Keratinocyte (primary cell): ENCODE measurements around the gene GPR157. TPM values are rescaled to one million over a fixed set of nuclear protein-coding genes. Genes with fewer than 3 reads are reported as not detected.

Experiments
- DNase-seq: peaks from one replicate; pipeline ENCODE4 v3.0.0-alpha.2; 2011; ENCODE audit warnings: low read depth, missing footprints, low spot score
- FAIRE-seq: peaks from 2 replicates; lab custom pipeline; 2011; peaks lifted over from hg19 to GRCh38; lab: Jason Lieb, UNC
- H2AFZ ChIP-seq: 2 replicates; pipeline ENCODE4 v1.6.0; 2012; ENCODE audit warnings: low read length, control low read depth, inconsistent platforms; ENCODE audit not compliant: control insufficient read depth
- H3K27ac ChIP-seq: 2 replicates; pipeline ENCODE4 v1.5.1; 2011; ENCODE audit warnings: low read length; ENCODE audit not compliant: control insufficient read depth, insufficient read depth
- H3K27me3 ChIP-seq: 3 replicates; pipeline ENCODE4 v1.6.0; 2011; ENCODE audit warnings: low read length; ENCODE audit not compliant: control insufficient read depth, insufficient read depth; ENCODE audit errors: extremely low read depth
- H3K36me3 ChIP-seq, 2 experiments: 2 replicates in 1 of 2; 3 replicates in 1 of 2; pipeline ENCODE4 v1.5.1; 2011; ENCODE audit warnings: low read length in 2 of 2, mild to moderate bottlenecking in 1 of 2; ENCODE audit not compliant: control insufficient read depth in 2 of 2, insufficient read depth in 2 of 2; ENCODE audit errors: extremely low read depth in 1 of 2
- H3K4me1 ChIP-seq: 3 replicates; pipeline ENCODE4 v1.5.1; 2011; ENCODE audit warnings: low read length; ENCODE audit not compliant: control insufficient read depth, insufficient read depth; ENCODE audit errors: extremely low read depth
- H3K4me2 ChIP-seq: 3 replicates; pipeline ENCODE4 v1.6.0; 2011; ENCODE audit warnings: low read depth, low read length; ENCODE audit not compliant: control insufficient read depth, insufficient read depth; ENCODE audit errors: extremely low read depth
- H3K4me3 ChIP-seq, 3 experiments: fragments of 200-600 bp in 1 of 3; sonication (generic) in 1 of 3; 2 replicates in 2 of 3; 3 replicates in 1 of 3; pipeline ENCODE4 v1.5.1; 2011 to 2016; ENCODE audit warnings: low read length in 3 of 3, mild to moderate bottlenecking in 3 of 3, control low read depth in 2 of 3, inconsistent platforms in 1 of 3, low read depth in 1 of 3, mixed read lengths in 1 of 3, mixed run types in 1 of 3, moderate library complexity in 1 of 3; ENCODE audit not compliant: control insufficient read depth in 2 of 3, insufficient read depth in 2 of 3; ENCODE audit errors: extremely low read depth in 1 of 3
- H3K79me2 ChIP-seq: 2 replicates; pipeline ENCODE4 v1.6.0; 2012; ENCODE audit warnings: low read length; ENCODE audit not compliant: control insufficient read depth, insufficient read depth
- H3K9ac ChIP-seq: 3 replicates; pipeline ENCODE4 v1.6.0; 2011; ENCODE audit warnings: low read length; ENCODE audit not compliant: control insufficient read depth, insufficient read depth; ENCODE audit errors: extremely low read depth
- H3K9me1 ChIP-seq: 3 replicates; pipeline ENCODE4 v1.6.0; 2011; ENCODE audit warnings: low read length; ENCODE audit not compliant: control insufficient read depth, insufficient read depth; ENCODE audit errors: extremely low read depth
- H3K9me3 ChIP-seq: 2 replicates; pipeline ENCODE4 v1.5.1; 2012; ENCODE audit warnings: low read depth, low read length; ENCODE audit not compliant: control insufficient read depth
- H4K20me1 ChIP-seq: 3 replicates; pipeline ENCODE4 v1.6.0; 2011; ENCODE audit warnings: low read length; ENCODE audit not compliant: control insufficient read depth, insufficient read depth; ENCODE audit errors: extremely low read depth
- CTCF ChIP-seq, 3 experiments: IDR thresholded peaks in 1 of 3; conservative IDR thresholded peaks in 1 of 3; optimal IDR thresholded peaks in 1 of 3; 2 replicates in 2 of 3; 3 replicates in 1 of 3; pipeline versions ENCODE3 to v1.5.1; 2011; ENCODE audit warnings: low read length in 3 of 3, mild to moderate bottlenecking in 3 of 3, moderate library complexity in 2 of 3, control low read depth in 1 of 3, inconsistent platforms in 1 of 3; ENCODE audit not compliant: insufficient read depth in 2 of 3; ENCODE audit errors: extremely low read depth in 1 of 3
- EZH2 ChIP-seq: IDR thresholded peaks from one replicate; pipeline ENCODE4 v1.6.1; 2012; ENCODE audit warnings: inconsistent platforms, mild to moderate bottlenecking, low read length, moderate library complexity
- dilution Hi-C: fragments of 300-500 bp; cut with MboI; formaldehyde crosslinking; loops from one replicate; pipeline ENCODE4 v1.7.0; 2020; ENCODE audit warnings: low sequenced_read_pairs; ENCODE audit not compliant: extremely low pct_ligation_motif_present
- polyA plus RNA-seq, 5 experiments: library from polyadenylated mRNA; depleted of rRNA in 3 of 5; stranded (reverse) in 3 of 5; stranded (forward) in 1 of 5; unstranded in 1 of 5; fragments of >200 nt; gene quantifications; 1 replicate in 1 of 5; 2 replicates in 3 of 5; 3 replicates in 1 of 5; pipeline versions ENCODE4 v1.2.1 to v1.2.3, GENCODE V29; 2011 to 2012; ENCODE audit warnings: missing spikeins in 2 of 5, low read depth in 1 of 5, low replicate concordance in 1 of 5

Gene GPR157
- polyA plus RNA-seq, 1 donor (not counting 4 experiments of a cell fraction or from before 2014, with no cell fraction given) = 6.5 TPM

- FAIRE-seq (no peak), DNase-seq (no peak)
- H3K4me1 ChIP-seq = no peaks in the 10 kb centered on the region
- dilution Hi-C loops = no loop called here
- H3K9ac ChIP-seq = no peak overlapping the region
- no peak for TF ChIP-seq EZH2
- no peak for TF ChIP-seq CTCF (optimal IDR thresholded peaks at IDR 0.05 in 1 of 3, IDR thresholded peaks at IDR 0.05 in 1 of 3, conservative IDR thresholded peaks at IDR 0.05 in 1 of 3; ENCODE audit: extremely low read depth in 1 of 3, insufficient read depth in 2 of 3, low read length in 3 of 3)
- H3K27ac ChIP-seq = no peak overlapping the region
- H3K79me2 ChIP-seq = no peaks in the 10 kb centered on the region
- H4K20me1 ChIP-seq = no peaks in the 10 kb centered on the region
- H3K36me3 ChIP-seq = no peaks in the 10 kb centered on the region
- no peak overlapping the region for H3K4me2 ChIP-seq
- no peak overlapping the region for H3K4me3 ChIP-seq
- no peak overlapping the region for H2AFZ ChIP-seq
- no peaks in the 10 kb centered on the region for H3K9me1 ChIP-seq
- H3K27me3 ChIP-seq = no peaks in the 10 kb centered on the region
- no peaks in the 10 kb centered on the region for H3K9me3 ChIP-seq
Measured at GRCh38 chr1:9136932-9137331, 8.0 kb upstream of the GPR157 start.

GRCh38 chr1:9135073-9135836 is 6.4 kb upstream of the GPR157 start:
- FAIRE-seq (no peak), DNase-seq (no peak)
- Histone ChIP-seq H3K4me1 (no peaks in the 10 kb centered on the region), H3K27me3 (no peaks in the 10 kb centered on the region), H3K9ac (no peak overlapping the region), H2AFZ (no peak overlapping the region), H3K27ac (no peak overlapping the region), H3K4me2 (no peak overlapping the region), H3K9me1 (no peaks in the 10 kb centered on the region), H3K9me3 (no peaks in the 10 kb centered on the region), H4K20me1 (no peaks in the 10 kb centered on the region), H3K79me2 (no peaks in the 10 kb centered on the region), H3K36me3 (no peaks in the 10 kb centered on the region), H3K4me3 (no peak overlapping the region)
- TF ChIP-seq EZH2 (no peak), CTCF (optimal IDR thresholded peaks at IDR 0.05 in 1 of 3, IDR thresholded peaks at IDR 0.05 in 1 of 3, conservative IDR thresholded peaks at IDR 0.05 in 1 of 3; ENCODE audit: extremely low read depth in 1 of 3, insufficient read depth in 2 of 3, low read length in 3 of 3) (no peak)
- dilution Hi-C loops = no loop called here
